ENCODE results near the gene SYT6. TPM values are rescaled to one million over a fixed set of nuclear protein-coding genes. Genes with fewer than 3 reads are reported as not detected.
A peak's percentile ranks its signal among the peaks of the same experiment; 100 is the strongest.

The SYT6 gene
- total and polyA plus RNA-seq, 4 donors = 0.01 to 4.2 TPM; not detected in 2

DNA sequence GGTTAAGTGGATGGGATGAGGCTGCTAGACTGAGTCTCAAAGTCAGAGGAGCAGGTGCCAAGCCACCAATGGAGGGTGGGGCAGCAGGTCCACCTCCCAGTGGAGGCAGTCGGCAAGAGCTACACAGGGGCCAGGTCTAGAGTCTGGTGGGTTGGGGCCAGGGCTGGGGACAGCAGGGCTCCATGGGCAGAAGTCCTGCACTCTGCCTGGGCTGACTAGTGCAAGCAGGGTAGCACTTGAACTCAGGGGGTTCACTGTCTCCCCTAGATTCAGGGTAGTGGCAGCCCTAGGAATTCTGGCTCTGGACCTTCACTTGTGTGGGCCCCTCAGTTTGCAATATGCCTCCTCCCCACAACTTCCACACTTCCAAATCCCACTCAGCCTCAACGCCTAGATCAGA, 66.2 kb downstream of the SYT6 start:
- TF ChIP-seq, protein P1, sequence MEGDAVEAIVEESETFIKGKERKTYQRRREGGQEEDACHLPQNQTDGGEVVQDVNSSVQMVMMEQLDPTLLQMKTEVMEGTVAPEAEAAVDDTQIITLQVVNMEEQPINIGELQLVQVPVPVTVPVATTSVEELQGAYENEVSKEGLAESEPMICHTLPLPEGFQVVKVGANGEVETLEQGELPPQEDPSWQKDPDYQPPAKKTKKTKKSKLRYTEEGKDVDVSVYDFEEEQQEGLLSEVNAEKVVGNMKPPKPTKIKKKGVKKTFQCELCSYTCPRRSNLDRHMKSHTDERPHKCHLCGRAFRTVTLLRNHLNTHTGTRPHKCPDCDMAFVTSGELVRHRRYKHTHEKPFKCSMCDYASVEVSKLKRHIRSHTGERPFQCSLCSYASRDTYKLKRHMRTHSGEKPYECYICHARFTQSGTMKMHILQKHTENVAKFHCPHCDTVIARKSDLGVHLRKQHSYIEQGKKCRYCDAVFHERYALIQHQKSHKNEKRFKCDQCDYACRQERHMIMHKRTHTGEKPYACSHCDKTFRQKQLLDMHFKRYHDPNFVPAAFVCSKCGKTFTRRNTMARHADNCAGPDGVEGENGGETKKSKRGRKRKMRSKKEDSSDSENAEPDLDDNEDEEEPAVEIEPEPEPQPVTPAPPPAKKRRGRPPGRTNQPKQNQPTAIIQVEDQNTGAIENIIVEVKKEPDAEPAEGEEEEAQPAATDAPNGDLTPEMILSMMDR (IDR thresholded peaks at IDR 0.05; ENCODE audit: control extremely low read depth, extremely low read depth) = no peak
- WGBS, 2 donors = 88 to 97% methylated on average over 2 of the region's 2 CpGs
- H3K4me3 ChIP-seq = no peak overlapping the region
- H3K9me3 ChIP-seq (ENCODE audit: control insufficient read depth in 4 of 4, insufficient read depth in 3 of 4, low read length in 3 of 4) = no peaks in the 10 kb centered on the region
- peaks cover 0 to 47% (median 10%) of the 10 kb centered on the region in 5 donors for H3K4me1 ChIP-seq (ENCODE audit: control insufficient read depth in 5 of 5, insufficient read depth in 5 of 5, low read length in 5 of 5)
- H3K9ac ChIP-seq (ENCODE audit: insufficient read depth in 1 of 2, low read length in 2 of 2) = no peak overlapping the region
- DNase-seq (no peak), ATAC-seq (ENCODE audit: insufficient read depth, low FRiP score) (no peak)
- peaks cover 0 to 3% (median 0%) of the 10 kb centered on the region in 4 donors for H3K36me3 ChIP-seq (ENCODE audit: control insufficient read depth in 4 of 4, insufficient read depth in 4 of 4, low read length in 4 of 4)
- no peaks in the 10 kb centered on the region for H3K27me3 ChIP-seq (ENCODE audit: control insufficient read depth in 3 of 3, insufficient read depth in 3 of 3, low read length in 2 of 3)
- H3K27ac ChIP-seq (ENCODE audit: low read depth in 1 of 2, low read length in 1 of 2) = no peak overlapping the region

DNA sequence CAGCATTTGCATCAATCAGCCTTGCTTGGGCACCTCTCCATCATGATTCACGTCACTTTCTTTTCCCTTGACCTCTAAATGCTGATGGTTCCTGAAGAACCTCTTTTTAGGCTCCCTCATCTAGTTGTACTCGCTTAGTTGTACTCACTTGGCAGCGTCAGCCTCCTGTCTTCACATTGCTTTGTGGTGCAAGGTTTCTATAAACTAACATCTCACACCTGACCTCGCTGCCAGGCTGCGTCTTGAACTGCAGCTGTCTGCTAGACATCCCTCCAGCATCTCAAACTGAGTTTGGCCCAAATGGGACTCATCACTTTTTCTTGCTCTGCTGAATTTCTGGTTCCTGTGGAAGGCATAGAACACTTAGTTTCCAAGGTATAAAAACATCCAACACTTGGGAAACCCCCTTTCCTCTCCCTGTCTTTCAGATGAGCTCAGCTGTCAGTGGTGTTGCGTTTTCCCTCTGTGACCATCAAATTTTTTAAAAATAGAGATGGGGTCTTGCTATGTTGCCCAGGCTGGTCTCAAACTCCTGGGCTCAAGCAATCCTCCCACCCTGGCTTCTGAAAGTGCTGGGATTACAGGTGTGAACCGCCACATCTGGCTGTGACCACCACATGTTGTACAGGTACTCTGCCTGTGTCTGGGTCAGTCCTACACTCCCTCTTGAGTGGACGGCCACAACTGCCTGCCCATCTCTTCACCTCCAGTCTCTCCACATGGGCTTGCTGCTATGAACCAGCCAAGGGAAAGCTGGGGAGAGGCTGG, 66.9 kb downstream of the SYT6 start:
- Histone ChIP-seq H3K27me3 (ENCODE audit: control insufficient read depth in 3 of 3, insufficient read depth in 3 of 3, low read length in 2 of 3) (no peaks in the 10 kb centered on the region), H3K9me3 (ENCODE audit: control insufficient read depth in 4 of 4, insufficient read depth in 3 of 4, low read length in 3 of 4) (no peaks in the 10 kb centered on the region), H3K9ac (ENCODE audit: insufficient read depth in 1 of 2, low read length in 2 of 2) (no peak overlapping the region), H3K4me3 (no peak overlapping the region), H3K27ac (ENCODE audit: low read depth in 1 of 2, low read length in 1 of 2) (no peak overlapping the region), H3K4me1 (ENCODE audit: control insufficient read depth in 5 of 5, insufficient read depth in 5 of 5, low read length in 5 of 5) (peaks cover 0 to 47% (median 14%) of the 10 kb centered on the region in 5 donors), H3K36me3 (ENCODE audit: control insufficient read depth in 4 of 4, insufficient read depth in 4 of 4, low read length in 4 of 4) (peaks cover 0 to 3% (median 0%) of the 10 kb centered on the region in 4 donors)
- ATAC-seq (ENCODE audit: insufficient read depth, low FRiP score) (no peak), DNase-seq (no peak)
- TF ChIP-seq, protein P1 (IDR thresholded peaks at IDR 0.05; ENCODE audit: control extremely low read depth, extremely low read depth) = no peak
- 82 to 92% methylated on average over 8 of the region's 8 CpGs for whole genome bisulfite sequencing, 2 donors

DNA sequence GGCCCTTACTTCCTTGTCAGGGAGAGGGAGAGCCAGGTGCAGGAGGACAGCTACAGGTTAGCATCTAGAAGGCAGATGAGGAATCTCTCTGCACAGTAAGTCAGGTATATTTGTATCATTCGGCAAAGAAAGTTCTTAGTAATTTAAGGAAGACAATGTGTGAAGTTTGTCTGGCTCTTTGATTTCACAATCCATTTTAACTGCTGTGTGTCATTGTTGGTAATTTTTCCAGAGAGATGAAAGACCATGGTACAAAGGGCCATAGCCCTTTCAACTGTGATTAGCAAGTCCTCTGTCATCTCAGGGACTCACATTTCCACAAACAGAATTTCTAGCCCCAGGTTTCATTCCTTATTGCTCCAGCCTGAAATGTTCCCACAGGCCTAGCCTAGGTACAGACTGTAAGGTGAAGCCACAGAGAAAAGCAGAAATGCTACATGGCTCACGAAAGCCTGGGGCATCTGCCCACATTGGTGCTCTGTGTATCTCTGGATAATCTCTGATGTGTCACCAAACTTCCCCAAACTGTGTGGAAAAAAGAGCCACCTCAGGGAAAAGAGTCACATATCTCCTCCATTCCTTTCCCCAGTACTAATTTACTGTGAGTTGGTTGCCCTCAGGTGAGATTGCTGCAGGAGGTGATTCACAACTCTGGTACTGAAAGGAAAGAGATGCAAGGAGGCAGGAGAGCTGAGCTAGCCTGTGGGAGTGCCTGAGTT, 70.6 kb downstream of the SYT6 start:
- peaks cover 0 to 25% (median 19%) of the 10 kb centered on the region in 5 donors for H3K4me1 ChIP-seq (ENCODE audit: control insufficient read depth in 5 of 5, insufficient read depth in 5 of 5, low read length in 5 of 5)
- H3K27ac ChIP-seq (ENCODE audit: low read depth in 1 of 2, low read length in 1 of 2) = no peak overlapping the region
- no peaks in the 10 kb centered on the region for H3K27me3 ChIP-seq (ENCODE audit: control insufficient read depth in 3 of 3, insufficient read depth in 3 of 3, low read length in 2 of 3)
- no peaks in the 10 kb centered on the region for H3K36me3 ChIP-seq (ENCODE audit: control insufficient read depth in 4 of 4, insufficient read depth in 4 of 4, low read length in 4 of 4)
- DNase-seq = no peak
- TF ChIP-seq, protein P1 (IDR thresholded peaks at IDR 0.05; ENCODE audit: control extremely low read depth, extremely low read depth) = no peak
- H3K9me3 ChIP-seq (ENCODE audit: control insufficient read depth in 4 of 4, insufficient read depth in 3 of 4, low read length in 3 of 4) = no peaks in the 10 kb centered on the region
- no peak overlapping the region for H3K4me3 ChIP-seq
- no peak for ATAC-seq (ENCODE audit: insufficient read depth, low FRiP score)
- H3K9ac ChIP-seq (ENCODE audit: insufficient read depth in 1 of 2, low read length in 2 of 2) = peak overlapping the region in 1 of 2 donors; percentile 23
- 44 to 71% methylated on average over 2 of the region's 2 CpGs for WGBS, 2 donors
